Brain microvascular endothelial cell (primary cell): ENCODE data around the gene OR5D16.

ENCODE experiments used
- DNase-seq: peaks from one replicate; pipeline ENCODE4 v3.0.0-alpha.2; 2020
- H3K27ac ChIP-seq: fragments of 250-450 bp; sonication (Bioruptor Pico); 2 replicates; pipeline ENCODE4 v1.5.1; 2020; ENCODE audit warnings: mild to moderate bottlenecking, moderate library complexity
- H3K27me3 ChIP-seq: fragments of 250-450 bp; sonication (Bioruptor Pico); replicated peaks from 2 replicates; pipeline ENCODE4 v1.5.1; 2020; ENCODE audit warnings: mild to moderate bottlenecking
- H3K36me3 ChIP-seq: fragments of 250-450 bp; sonication (Bioruptor Pico); replicated peaks from 2 replicates; pipeline ENCODE4 v1.5.1; 2020; ENCODE audit warnings: mild to moderate bottlenecking
- H3K4me3 ChIP-seq: 2 replicates; pipeline ENCODE4 v1.5.1; 2011; ENCODE audit warnings: low read depth, mild to moderate bottlenecking, control low read depth, low read length, moderate library complexity
- in situ Hi-C: cut with HindIII; loops from 2 replicates; pipeline ENCODE4 v1.10.0; 2017; ENCODE audit warnings: low sequenced_read_pairs, low pct_ligation_motif_present
- TF ChIP-seq, protein P1 (sequence below): IDR thresholded peaks from 2 replicates; pipeline ENCODE4 v1.5.1; 2011; ENCODE audit warnings: low read depth, mild to moderate bottlenecking, moderate library complexity, low read length, control low read depth, inconsistent platforms; ENCODE audit errors: missing control alignments

The OR5D16 gene

DNA sequence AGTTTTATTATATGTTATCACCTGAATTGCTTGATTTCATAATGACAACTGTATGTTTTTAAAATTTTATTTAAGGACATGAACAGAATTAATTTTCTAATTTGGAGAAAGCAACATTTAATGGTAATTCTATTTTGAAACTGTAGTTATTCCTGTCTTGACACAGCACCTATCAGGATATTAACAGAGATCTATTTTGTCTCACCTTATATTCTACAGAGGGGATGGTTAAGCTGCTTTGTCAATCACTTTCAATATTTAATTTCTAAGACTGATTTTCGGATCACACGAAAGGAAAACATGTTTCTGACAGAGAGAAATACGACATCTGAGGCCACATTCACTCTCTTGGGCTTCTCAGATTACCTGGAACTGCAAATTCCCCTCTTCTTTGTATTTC is at the start of gene OR5D16:
OR5D16 (plus strand) TSS at position 301 of the 400 bp plus-strand sequence; CDS start at position 301, 0 bp downstream.
- DNase-seq: no peak
- Histone ChIP-seq H3K4me3 (no peak within 1 kb of the TSS), H3K27me3 (no peaks in the 10 kb centered on the region), H3K36me3 (no peaks in the 10 kb centered on the region), H3K27ac (no peak within 1 kb of the TSS)
- TF ChIP-seq, protein P1, sequence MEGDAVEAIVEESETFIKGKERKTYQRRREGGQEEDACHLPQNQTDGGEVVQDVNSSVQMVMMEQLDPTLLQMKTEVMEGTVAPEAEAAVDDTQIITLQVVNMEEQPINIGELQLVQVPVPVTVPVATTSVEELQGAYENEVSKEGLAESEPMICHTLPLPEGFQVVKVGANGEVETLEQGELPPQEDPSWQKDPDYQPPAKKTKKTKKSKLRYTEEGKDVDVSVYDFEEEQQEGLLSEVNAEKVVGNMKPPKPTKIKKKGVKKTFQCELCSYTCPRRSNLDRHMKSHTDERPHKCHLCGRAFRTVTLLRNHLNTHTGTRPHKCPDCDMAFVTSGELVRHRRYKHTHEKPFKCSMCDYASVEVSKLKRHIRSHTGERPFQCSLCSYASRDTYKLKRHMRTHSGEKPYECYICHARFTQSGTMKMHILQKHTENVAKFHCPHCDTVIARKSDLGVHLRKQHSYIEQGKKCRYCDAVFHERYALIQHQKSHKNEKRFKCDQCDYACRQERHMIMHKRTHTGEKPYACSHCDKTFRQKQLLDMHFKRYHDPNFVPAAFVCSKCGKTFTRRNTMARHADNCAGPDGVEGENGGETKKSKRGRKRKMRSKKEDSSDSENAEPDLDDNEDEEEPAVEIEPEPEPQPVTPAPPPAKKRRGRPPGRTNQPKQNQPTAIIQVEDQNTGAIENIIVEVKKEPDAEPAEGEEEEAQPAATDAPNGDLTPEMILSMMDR: no peak
- in situ Hi-C loops: no loop called here

DNA sequence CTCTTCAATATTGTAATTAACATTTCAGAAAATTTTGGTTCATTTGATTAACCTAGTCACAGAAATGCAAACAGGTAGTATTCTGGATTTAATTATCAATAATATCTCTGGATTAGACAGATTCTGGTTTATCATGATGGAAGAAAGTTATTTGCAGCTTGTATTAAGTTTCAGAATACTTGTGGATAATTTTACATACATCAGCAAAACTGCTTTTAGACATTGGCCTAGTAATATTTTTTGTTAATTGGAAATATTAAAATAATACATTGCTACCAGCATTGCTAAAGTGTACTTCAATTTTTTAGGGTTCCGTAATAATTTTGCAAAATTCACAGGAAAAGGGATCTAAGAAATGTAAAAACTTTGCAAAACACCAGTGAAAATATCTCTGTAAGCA is 46.9 kb upstream of the OR5D16 start:
- no peaks in the 10 kb centered on the region for H3K36me3 ChIP-seq
- TF ChIP-seq, protein P1: no peak
- in situ Hi-C loops: no loop called here
- no peak overlapping the region for H3K4me3 ChIP-seq
- no peak for DNase-seq
- H3K27me3 ChIP-seq: no peaks in the 10 kb centered on the region
- no peak overlapping the region for H3K27ac ChIP-seq

DNA sequence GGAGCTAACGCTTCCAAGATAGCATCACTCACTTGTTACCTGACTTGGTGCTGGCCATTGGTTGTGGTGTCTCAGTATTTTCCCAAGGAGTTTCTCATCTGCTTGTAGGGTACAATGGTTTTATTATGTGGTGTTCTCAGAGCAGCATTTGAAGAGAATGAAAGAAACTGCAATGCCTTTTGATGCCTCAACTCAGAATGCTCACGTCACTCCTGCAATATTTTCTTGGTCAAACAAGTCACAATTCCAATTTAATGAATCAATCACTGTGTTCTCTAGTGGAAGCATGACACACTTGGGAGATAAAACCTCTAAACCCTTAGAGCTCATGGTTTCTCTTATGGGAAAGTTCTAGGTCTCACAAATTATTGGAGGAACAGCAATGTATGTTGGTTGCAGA is 45.2 kb upstream of the OR5D16 start:
- DNase-seq: no peak
- no peaks in the 10 kb centered on the region for H3K36me3 ChIP-seq
- in situ Hi-C loops: no loop called here
- TF ChIP-seq, protein P1: no peak
- no peak overlapping the region for H3K27ac ChIP-seq
- no peaks in the 10 kb centered on the region for H3K27me3 ChIP-seq
- no peak overlapping the region for H3K4me3 ChIP-seq

DNA sequence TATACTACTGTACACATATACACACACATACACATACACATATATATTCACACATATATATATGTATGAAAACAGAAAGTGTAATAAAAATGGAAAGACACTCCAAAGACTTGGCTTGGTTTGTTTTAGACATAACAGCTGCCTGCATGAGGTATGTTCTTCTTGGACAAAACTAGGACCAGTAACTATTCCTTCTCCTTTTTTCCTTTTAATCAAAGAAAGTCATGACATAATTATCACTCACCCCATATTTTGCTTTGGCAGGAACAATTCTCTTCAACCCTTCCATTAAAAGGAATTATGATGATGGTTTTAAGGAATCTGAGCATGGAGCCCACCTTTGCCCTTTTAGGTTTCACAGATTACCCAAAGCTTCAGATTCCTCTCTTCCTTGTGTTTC is 43.3 kb upstream of the OR5D16 start, which contains the start of gene OR5D14:
OR5D14 (plus strand) TSS at position 301 of the 400 bp plus-strand sequence; CDS start at position 301, 0 bp downstream.
- in situ Hi-C loops: no loop called here

DNA sequence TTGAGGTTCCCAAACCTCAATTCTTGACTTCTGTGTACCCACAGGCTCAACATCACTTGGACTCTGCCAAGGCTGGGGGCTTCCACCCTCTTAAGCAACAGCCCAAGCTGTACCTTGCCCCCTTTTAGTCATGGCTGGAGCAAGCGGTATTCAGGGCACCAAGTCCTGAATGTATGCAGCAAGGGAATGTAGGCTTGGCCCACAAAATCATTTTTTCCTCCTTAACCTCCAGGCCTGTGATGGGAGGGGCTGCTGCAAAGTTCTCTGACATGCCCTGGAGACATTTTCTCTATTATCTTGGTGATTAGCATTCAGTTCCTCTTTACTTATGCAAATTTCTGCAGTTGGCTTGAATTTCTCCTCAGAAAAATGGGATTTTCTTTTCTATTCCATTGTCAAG is 32.3 kb upstream of the OR5D16 start:
- in situ Hi-C loops: no loop called here
- TF ChIP-seq, protein P1: no peak

More for the DNA sequence above, 43.3 kb upstream of the OR5D16 start, which contains the start of gene OR5D14:
- Histone ChIP-seq H3K27me3 (no peaks in the 10 kb centered on the region), H3K27ac (no peak within 1 kb of the TSS), H3K36me3 (no peaks in the 10 kb centered on the region), H3K4me3 (no peak within 1 kb of the TSS)
- no peak for DNase-seq
- TF ChIP-seq, protein P1: no peak

DNA sequence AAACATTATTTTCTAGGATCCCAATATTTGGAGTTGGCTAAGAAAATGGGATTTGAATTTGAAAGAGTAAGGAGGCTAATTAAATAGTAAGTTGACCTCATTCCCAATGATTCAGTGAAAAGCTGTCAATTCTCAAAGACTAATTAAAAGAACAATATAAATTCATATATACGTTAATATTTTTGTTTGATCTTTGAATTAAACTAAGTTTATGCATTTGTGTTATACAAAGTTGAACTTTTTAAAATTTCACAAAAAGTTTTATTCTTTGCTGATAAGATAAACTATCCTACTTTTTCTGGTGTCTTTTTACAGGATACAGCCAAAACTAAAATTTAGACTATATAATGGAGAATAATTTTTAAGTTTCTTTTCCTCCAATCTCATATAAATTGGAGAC is 27.5 kb upstream of the OR5D16 start, which contains the start of gene OR5L1:
OR5L1 (plus strand) TSS at position 301 of the 400 bp plus-strand sequence. CDS start 100 bp downstream, outside the sequence.
- TF ChIP-seq, protein P1: no peak
- in situ Hi-C loops: no loop called here
- Histone ChIP-seq H3K27me3 (no peaks in the 10 kb centered on the region), H3K4me3 (no peak within 1 kb of the TSS), H3K36me3 (no peaks in the 10 kb centered on the region), H3K27ac (no peak within 1 kb of the TSS)
- DNase-seq: no peak

More for the DNA sequence above, 32.3 kb upstream of the OR5D16 start:
- no peaks in the 10 kb centered on the region for H3K36me3 ChIP-seq
- no peak overlapping the region for H3K4me3 ChIP-seq
- no peak overlapping the region for H3K27ac ChIP-seq
- H3K27me3 ChIP-seq: no peaks in the 10 kb centered on the region
- no peak for DNase-seq
